Right ventricle myocardium superior (tissue), 1 donor: ENCODE measurements around the gene NAXD. TPM values are rescaled to one million over a fixed set of nuclear protein-coding genes. Genes with fewer than 3 reads are reported as not detected.
"Not testable (repeated sequence)": the region's sequence is repeated elsewhere in the genome, so short reads cannot be mapped to it uniquely, and the experiment has no call there.

ENCODE experiments used
- ATAC-seq: fragments of 200-7000 bp; cut with Tn5 transposase; one replicate; pipeline ENCODE4 v1.9.1; 2020; ENCODE audit warnings: mild to moderate bottlenecking; ENCODE audit not compliant: poor library complexity
- DNase-seq: peaks from one replicate; pipeline ENCODE4 v3.0.0-alpha.2; 2020
- intact Hi-C: fragments of 100-400 bp; cut with DNase I; formaldehyde crosslinking; loops from one replicate; pipeline ENCODE4 v1.11.2; 2022
- long read RNA-seq: library from polyadenylated mRNA; unstranded; transcript quantifications from one replicate; pipeline ENCODE4 v2.0.0, GENCODE V29; 2021
- total RNA-seq: library from RNA; stranded (reverse); fragmentation: NEBNext Ultra II Directional; extraction: Animal tissue kit (Norgen Biotek cat#: 25700); gene quantifications from one replicate; pipeline ENCODE4 v1.2.1, GENCODE V29; 2021
- donor health status: DM: no; HTN: yes; CAD: no; lungs with severe emphysema.

NAXD gene
- total RNA-seq = 27.6 TPM
- long read RNA-seq, partial matches to known transcripts = 86 of 135 reads
- long read RNA-seq, other reads (novel, unspliced or antisense) = 45 of 135 reads

DNA sequence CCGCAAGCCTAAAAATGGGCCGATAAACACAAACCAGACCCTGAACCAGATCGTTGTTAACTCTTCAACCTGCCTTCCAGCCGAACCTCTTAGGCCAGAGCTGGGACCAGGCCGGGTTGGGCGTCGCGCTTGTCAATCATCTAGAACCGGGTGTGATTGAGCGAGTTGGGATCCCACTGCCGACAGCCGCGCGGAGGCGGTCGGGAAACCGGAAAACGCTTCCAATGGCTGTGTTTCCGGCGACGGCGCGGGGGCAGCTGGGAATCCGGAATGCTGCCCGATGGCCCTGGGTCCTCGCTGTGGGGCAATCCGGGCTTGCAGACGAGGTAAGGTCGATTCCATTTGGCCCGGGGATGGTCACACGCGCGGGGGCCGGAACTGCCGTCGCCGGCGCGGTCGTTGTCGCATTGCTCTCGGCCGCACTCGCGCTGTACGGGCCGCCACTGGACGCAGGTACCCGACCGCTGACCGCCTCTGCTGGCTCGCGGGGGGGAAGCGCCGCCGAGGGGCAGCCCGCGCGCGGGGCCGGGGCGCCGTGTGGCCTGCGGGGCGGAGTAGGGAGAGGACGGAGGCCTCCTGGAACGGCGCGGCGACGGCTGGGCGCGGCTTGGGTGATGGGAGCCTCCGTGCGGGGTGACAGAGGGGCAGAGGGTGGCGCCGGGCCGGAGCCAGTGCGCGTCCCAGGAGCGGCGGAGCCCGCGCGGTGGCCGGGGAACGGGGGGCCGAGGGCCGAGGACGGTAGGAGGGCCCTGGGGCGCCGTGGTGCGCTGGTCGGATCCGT is at the start of gene NAXD:
Gene NAXD (plus strand): TSS at position 224 of the 781 bp plus-strand sequence. CDS start 57 bp downstream, at position 281.
- DNase-seq (peak; percentile 97), ATAC-seq (peak; percentile 97)
- intact Hi-C loops = no loop called here

DNA sequence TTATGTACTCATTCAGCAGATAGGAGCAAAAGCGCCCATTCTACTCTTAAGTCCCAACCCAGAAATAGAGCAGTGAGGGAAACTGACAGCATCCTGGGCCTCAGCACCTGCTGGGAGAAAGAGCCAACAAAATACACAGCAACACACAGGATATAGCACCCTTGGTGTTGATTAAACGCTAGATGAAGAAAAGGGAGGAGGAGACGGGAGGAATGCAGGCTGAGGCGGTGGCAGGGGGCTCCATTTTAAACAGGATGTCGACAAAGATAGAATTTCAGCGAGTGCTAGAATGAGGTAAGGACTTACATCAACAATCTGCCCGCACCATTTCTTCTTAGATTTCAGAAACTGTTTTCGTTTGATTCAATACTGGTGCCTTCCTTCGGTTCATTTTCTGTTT is 49.2 kb upstream of the NAXD start:
- intact Hi-C loops = loop anchor here (10.0 kb wide), 1 partner anchor 61 kb away; no protein-coding TSS in a partner anchor
- ATAC-seq (no peak), DNase-seq (no peak)

DNA sequence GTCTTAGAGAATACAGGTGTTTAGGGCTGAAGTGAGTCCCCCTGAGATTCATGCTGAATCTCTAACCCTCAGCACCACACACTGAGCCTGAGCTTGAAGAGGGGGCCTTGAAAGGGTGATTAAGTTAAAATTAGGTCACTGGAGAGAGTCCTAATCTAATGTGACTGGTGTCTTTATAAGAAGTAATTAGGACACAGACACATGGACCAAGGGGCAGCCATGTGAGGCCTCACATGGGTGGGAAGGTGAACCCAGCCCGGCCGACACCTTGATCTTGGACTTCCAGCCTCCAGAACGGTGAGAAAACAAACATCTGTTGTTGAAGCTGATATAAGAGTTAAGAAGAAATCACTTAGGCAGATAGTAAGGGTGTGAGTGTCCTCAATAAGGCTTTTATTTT is 46.7 kb upstream of the NAXD start:
- ATAC-seq = no peak
- intact Hi-C loops = loop anchor here (10.0 kb wide), 1 partner anchor 64 kb away; no protein-coding TSS in a partner anchor
- no peak for DNase-seq

- ATAC-seq, DNase-seq: not testable (repeated sequence)
- intact Hi-C loops = loop anchor here (5.0 to 10.0 kb wide), 2 partner anchors 65 to 113 kb away; no protein-coding TSS in a partner anchor
Measured at GRCh38 chr13:110569962-110570361, 45.4 kb upstream of the NAXD start.

DNA sequence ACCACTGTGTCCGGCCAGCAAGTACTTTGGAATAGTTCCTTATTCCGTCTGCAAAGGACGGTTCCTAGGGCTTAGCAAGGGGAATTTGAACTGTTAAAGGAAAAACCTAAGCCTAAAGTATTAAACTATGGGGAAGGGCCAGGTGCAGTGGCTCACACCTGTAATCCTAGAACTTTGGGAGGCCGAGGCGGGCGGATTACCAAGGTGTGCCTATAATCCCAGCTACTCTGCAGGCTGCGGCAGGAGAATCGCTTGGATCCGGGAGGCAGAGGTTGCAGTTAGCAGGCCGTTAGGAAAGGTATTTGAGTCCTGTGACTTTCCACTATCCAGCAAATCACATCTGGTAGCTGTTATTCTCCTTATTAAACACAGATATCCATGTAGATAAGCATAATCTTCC is 44.5 kb upstream of the NAXD start:
- ATAC-seq = no peak
- intact Hi-C loops = loop anchor here (5.0 kb wide), 1 partner anchor 114 kb away; no protein-coding TSS in a partner anchor
- DNase-seq = no peak

DNA sequence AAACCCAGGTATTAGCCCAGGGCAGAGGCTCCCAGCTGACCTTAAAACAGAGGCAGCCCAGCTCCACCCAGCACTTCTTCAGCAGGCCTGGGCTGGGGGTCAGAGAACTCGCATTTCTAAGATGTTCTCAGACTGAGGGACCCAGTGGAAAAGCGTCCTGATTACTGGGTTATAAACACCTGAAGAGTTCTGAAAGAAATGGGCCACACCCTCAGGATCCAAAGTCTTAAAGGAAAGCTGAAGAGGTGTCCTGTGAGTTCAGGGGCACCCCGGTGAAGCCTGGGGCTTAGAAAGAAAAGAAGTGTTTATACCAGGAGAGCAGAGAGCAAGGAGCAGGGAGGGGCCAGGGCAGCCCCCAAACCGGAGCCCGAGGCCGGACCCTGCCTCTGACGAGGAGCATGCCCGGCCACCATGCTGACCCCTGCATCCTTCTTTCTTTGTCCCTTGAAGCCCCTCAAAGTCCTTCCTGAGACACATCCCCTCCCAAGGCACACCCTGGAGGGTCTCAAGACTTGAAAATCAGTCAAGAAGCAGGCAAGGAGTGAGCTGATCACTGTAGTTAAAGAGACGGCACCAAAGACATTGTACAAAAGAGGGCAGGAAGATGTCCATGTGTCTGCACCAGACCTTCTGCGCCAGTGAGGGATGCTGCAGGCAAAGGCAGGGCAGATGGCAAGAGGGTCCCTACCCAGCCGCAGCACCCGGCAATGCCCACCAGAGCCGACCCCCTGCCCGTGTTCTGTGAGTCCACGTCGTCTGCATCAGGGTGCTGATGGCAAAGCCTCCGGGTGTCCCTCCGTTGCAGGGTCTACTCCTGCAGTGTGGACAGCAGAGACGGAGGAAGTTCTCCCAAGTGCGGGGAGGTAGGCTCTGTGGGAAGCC is 43.2 kb upstream of the NAXD start:
- DNase-seq = no peak
- intact Hi-C loops = loop anchor here (5.0 kb wide), 1 partner anchor 115 kb away; no protein-coding TSS in a partner anchor
- no peak for ATAC-seq

DNA sequence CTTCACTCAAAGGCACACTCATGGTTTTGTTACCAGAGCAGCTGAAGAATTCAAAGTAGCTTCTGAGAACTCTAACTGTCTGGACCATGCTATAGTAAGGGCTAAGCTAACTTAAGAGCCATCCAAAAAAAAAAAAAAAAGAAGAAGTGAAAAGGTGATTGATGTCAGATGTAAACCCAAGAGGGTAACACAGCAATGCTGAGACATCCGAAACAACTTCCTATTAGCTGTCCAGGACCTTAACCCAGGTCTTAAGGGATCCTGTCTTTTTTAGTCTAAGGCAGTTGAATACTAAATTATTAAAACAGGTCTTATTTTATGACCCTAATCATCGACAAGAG is 42.6 kb upstream of the NAXD start:
- intact Hi-C loops = loop anchor here (5.0 kb wide), 1 partner anchor 115 kb away; no protein-coding TSS in a partner anchor
- no peak for ATAC-seq
- no peak for DNase-seq

GRCh38 chr13:110574161-110574560 is 41.2 kb upstream of the NAXD start:
- DNase-seq (no peak), ATAC-seq (no peak)
- intact Hi-C loops = loop anchor here (5.0 kb wide), 1 partner anchor 117 kb away; no protein-coding TSS in a partner anchor

- peak; percentile 54 for DNase-seq
- peak; percentile 72 for ATAC-seq
- intact Hi-C loops = no loop called here
Measured at GRCh38 chr13:110575322-110576069, 39.8 kb upstream of the NAXD start.

DNA sequence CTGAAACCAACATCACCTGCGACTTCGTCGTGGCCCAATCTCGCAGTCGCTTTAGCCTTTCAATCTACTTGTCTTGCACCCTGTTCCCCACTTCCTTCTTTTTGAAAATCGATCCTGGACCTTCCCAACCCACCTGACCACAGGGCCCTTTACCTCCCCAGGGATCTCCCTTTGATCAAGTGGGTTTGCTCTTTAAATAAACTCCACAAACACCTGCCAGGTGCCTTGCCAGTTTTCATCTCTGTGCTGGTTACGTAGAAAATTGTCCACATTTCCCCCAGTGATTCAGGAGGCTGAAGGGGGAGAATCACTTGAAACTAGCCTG is 39.3 kb upstream of the NAXD start:
- intact Hi-C loops = no loop called here
- ATAC-seq (no peak), DNase-seq (no peak)

- DNase-seq = no peak
- ATAC-seq = no peak
- intact Hi-C loops = no loop called here
Measured at GRCh38 chr13:110576736-110577476, 38.4 kb upstream of the NAXD start.

DNA sequence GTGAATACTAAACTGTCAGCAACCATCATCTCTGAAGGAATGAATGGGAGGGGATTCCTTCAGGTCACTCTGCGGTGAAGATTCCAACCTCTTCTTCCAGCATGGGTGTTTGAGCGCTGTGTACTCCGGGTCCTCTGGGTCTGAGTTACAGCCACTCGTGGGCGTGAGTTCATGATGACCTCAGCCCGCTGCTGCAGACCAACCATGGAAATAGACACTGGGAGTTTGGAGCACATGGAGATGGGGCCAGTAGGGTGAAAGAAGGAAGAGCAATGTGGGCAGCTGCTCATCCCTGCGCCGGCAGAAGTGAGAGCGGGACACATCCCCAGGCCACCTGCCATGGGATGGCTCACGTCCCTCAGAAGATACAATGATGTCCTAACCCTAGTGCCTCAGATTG is 37.0 kb upstream of the NAXD start:
- intact Hi-C loops = no loop called here
- no peak for ATAC-seq
- no peak for DNase-seq

- intact Hi-C loops = no loop called here
- no peak for ATAC-seq
- DNase-seq = no peak
Measured at GRCh38 chr13:110580800-110581199, 34.5 kb upstream of the NAXD start.

DNA sequence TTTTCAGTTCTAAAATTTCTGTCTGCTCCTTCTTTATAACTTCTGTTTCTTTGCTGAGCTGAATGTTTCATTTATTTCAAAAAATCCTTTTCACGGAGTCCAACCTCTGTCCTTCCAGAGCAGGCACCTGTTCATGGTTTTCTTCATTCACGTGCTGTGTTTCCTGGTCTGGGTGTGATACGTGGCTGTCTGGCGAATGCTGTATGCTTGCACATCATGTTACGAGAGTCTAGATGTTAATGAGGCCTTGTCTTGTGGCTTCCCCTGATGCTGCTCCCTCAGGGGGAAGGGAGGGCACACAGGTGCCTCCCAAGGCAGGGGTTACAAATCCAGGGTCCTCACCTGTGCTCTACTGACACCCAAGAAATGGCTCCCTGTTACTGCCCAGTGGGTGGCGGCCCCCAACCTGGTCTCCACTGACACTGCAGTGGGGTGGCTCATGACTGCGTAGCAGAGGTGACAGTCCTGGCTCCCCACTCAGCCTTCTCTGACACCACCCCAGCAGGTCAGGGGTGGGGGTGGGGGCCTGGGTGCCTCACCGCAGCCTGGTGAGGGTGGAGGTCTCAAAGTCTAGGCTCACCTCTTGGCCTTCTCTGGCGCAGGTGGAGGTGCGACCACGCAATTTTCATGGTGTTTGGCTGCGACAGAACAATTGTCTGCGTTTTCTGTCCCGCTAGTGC is 33.7 kb upstream of the NAXD start:
- intact Hi-C loops = no loop called here
- ATAC-seq = no peak
- no peak for DNase-seq

DNA sequence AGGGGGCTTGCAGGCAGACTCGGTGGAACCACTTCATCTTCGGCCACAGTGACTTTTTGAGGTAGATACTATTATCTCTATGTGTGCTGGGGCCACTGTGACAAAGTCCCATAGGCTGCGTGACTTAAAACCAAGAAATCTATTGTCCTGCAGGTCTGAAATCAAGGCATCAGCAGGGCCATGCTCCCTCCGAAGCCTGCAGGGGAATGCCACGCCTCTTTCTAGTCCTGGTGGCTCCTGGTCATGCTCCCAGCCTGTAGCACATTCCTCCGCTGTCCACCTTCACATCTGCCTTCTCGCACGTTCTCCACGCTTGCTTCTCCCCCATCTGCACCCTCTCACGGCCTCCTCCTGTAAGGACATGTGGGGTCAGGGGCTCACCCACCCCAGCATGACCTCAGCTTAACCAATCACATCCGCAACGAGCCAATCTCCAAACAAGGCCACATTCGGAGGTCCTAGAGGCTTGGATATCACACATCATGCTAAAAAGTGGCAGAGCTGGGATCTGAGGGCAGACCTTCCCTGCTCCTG is 32.9 kb upstream of the NAXD start:
- intact Hi-C loops = no loop called here
- no peak for DNase-seq

GRCh38 chr13:110583178-110583865 is 32.0 kb upstream of the NAXD start:
- intact Hi-C loops = no loop called here
- ATAC-seq = no peak
- no peak for DNase-seq

More for the DNA sequence above, 32.9 kb upstream of the NAXD start:
- ATAC-seq = no peak
